Mesothelial cell of epicardium (in vitro differentiated cells): Measurements from ENCODE around the gene DUSP28. TPM values are rescaled to one million over a fixed set of nuclear protein-coding genes. Genes with fewer than 3 reads are reported as not detected.

Experiments used
- DNase-seq, 2 experiments: peaks; one replicate each; pipeline ENCODE4 v3.0.0; 2021; ENCODE audit warnings: low spot score in 2 of 2; ENCODE audit not compliant: unreplicated experiment in 2 of 2
- H3K27ac Mint-ChIP-seq: 2 replicates; pipeline ENCODE4 v1.8.0; 2021; ENCODE audit warnings: mixed read lengths
- H3K27me3 Mint-ChIP-seq: 2 replicates; pipeline ENCODE4 v1.8.0; 2021; ENCODE audit warnings: low read depth, mixed read lengths
- H3K36me3 Mint-ChIP-seq: 2 replicates; pipeline ENCODE4 v1.8.0; 2021; ENCODE audit warnings: mixed read lengths
- H3K4me1 Mint-ChIP-seq: 2 replicates; pipeline ENCODE4 v1.8.0; 2021; ENCODE audit warnings: mixed read lengths
- H3K4me3 Mint-ChIP-seq: 2 replicates; pipeline ENCODE4 v1.8.0; 2021; ENCODE audit warnings: mild to moderate bottlenecking, moderate library complexity, mixed read lengths
- H3K9me3 Mint-ChIP-seq: 2 replicates; pipeline ENCODE4 v1.8.0; 2021; ENCODE audit warnings: mixed read lengths
- CTCF ChIP-seq: fragments of 200-600 bp; sonication (generic); IDR thresholded peaks from one replicate; pipeline ENCODE4 v1.5.0; 2021; ENCODE audit warnings: antibody characterized with exemption; ENCODE audit not compliant: unreplicated experiment
- total RNA-seq: library from RNA; stranded (reverse); gene quantifications from 3 replicates; pipeline ENCODE4 v1.2.1, GENCODE V29; 2021

Gene DUSP28
- total RNA-seq, 1 donor from 2014 or later = 6.2 TPM

GRCh38 chr2:240583774-240584173, 23.6 kb downstream of the DUSP28 start:
- peaks cover 16% of the 10 kb centered on the region for H3K36me3 Mint-ChIP-seq
- DNase-seq = no peak
- peaks cover 14% of the 10 kb centered on the region for H3K9me3 Mint-ChIP-seq
- no peak overlapping the region for H3K4me3 Mint-ChIP-seq
- H3K4me1 Mint-ChIP-seq = peaks cover 30% of the 10 kb centered on the region
- no peak overlapping the region for H3K27ac Mint-ChIP-seq
- H3K27me3 Mint-ChIP-seq = no peaks in the 10 kb centered on the region
- no peak for TF ChIP-seq CTCF

GRCh38 chr2:240584486-240585031, 24.4 kb downstream of the DUSP28 start:
- no peak for DNase-seq

GRCh38 chr2:240585101-240585500, 24.9 kb downstream of the DUSP28 start:
- Mint-ChIP-seq H3K36me3 (peaks cover 16% of the 10 kb centered on the region), H3K27ac (peak overlapping the region; percentile 53), H3K27me3 (no peaks in the 10 kb centered on the region), H3K4me1 (peaks cover 31% of the 10 kb centered on the region), H3K9me3 (peaks cover 14% of the 10 kb centered on the region), H3K4me3 (peak overlapping the region; percentile 95)
- no peak for DNase-seq
- TF ChIP-seq CTCF = no peak

More at GRCh38 chr2:240584486-240585031, 24.4 kb downstream of the DUSP28 start:
- Mint-ChIP-seq H3K27me3 (no peaks in the 10 kb centered on the region), H3K4me3 (peak overlapping the region; percentile 95), H3K4me1 (peaks cover 31% of the 10 kb centered on the region), H3K27ac (peak overlapping the region; percentile 53), H3K9me3 (peaks cover 14% of the 10 kb centered on the region), H3K36me3 (peaks cover 16% of the 10 kb centered on the region)
- no peak for TF ChIP-seq CTCF

GRCh38 chr2:240585681-240586197, 25.6 kb downstream of the DUSP28 start:
- Mint-ChIP-seq H3K4me1 (peaks cover 31% of the 10 kb centered on the region), H3K27me3 (no peaks in the 10 kb centered on the region), H3K36me3 (peaks cover 13% of the 10 kb centered on the region), H3K4me3 (peak overlapping the region; percentile 95), H3K27ac (peak overlapping the region; percentile 96), H3K9me3 (peaks cover 10% of the 10 kb centered on the region)
- no peak for TF ChIP-seq CTCF
- DNase-seq = no peak

GRCh38 chr2:240586198-240586918, 26.2 kb downstream of the DUSP28 start, which contains the start of gene CAPN10:
Gene CAPN10 (plus strand): TSS chr2:240586734. CDS start chr2:240586912, 178 bp downstream.
- peak within 1 kb of the TSS; percentile 95 for H3K4me3 Mint-ChIP-seq
- H3K9me3 Mint-ChIP-seq = peaks cover 6% of the 10 kb centered on the region
- peak; percentile 96 to 98 for DNase-seq
- H3K36me3 Mint-ChIP-seq = peaks cover 11% of the 10 kb centered on the region
- H3K4me1 Mint-ChIP-seq = peaks cover 31% of the 10 kb centered on the region
- H3K27ac Mint-ChIP-seq = peak within 1 kb of the TSS; percentile 96
- TF ChIP-seq CTCF = no peak
- H3K27me3 Mint-ChIP-seq = no peaks in the 10 kb centered on the region
